Liver (tissue), 9 donors: ENCODE results near the gene DES. TPM values are rescaled to one million over a fixed set of nuclear protein-coding genes. Genes with fewer than 3 reads are reported as not detected.

ENCODE experiments used
- DNase-seq: peaks from one replicate; pipeline ENCODE4 v3.0.0-alpha.2; 2017; ENCODE audit warnings: low spot score
- H3K27ac ChIP-seq, 2 donors: one replicate each; pipeline ENCODE4 v1.7.0; 2013; ENCODE audit warnings: inconsistent platforms in 2 of 2, low read length in 2 of 2, control low read depth in 1 of 2, low read depth in 1 of 2, mild to moderate bottlenecking in 1 of 2
- H3K27me3 ChIP-seq, 4 donors: one replicate each; pipeline versions ENCODE4 v1.6.1 to v1.7.0; 2013; ENCODE audit warnings: low read length in 3 of 4, inconsistent platforms in 1 of 4, mild to moderate bottlenecking in 1 of 4, moderate library complexity in 1 of 4; ENCODE audit not compliant: control insufficient read depth in 4 of 4, insufficient read depth in 4 of 4
- H3K36me3 ChIP-seq, 4 donors: one replicate each; pipeline versions ENCODE4 v1.6.1 to v1.7.0; 2013; ENCODE audit warnings: low read length in 3 of 4, mild to moderate bottlenecking in 3 of 4, low read depth in 1 of 4, moderate library complexity in 1 of 4; ENCODE audit not compliant: control insufficient read depth in 4 of 4, insufficient read depth in 3 of 4
- H3K4me1 ChIP-seq, 4 donors: one replicate each; pipeline versions ENCODE4 v1.6.1 to v1.7.0; 2013; ENCODE audit warnings: low read length in 3 of 4, mild to moderate bottlenecking in 3 of 4, moderate library complexity in 1 of 4; ENCODE audit not compliant: control insufficient read depth in 4 of 4, insufficient read depth in 4 of 4
- H3K4me3 ChIP-seq, 3 donors: one replicate each; pipeline versions ENCODE4 v1.6.1 to v1.7.0; 2013; ENCODE audit warnings: low read length in 3 of 3, control low read depth in 1 of 3, low read depth in 1 of 3, mild to moderate bottlenecking in 1 of 3
- H3K9ac ChIP-seq, 2 donors: one replicate each; pipeline ENCODE4 v1.7.0; 2013; ENCODE audit warnings: low read length in 2 of 2, mild to moderate bottlenecking in 2 of 2, moderate library complexity in 2 of 2, control low read depth in 1 of 2, low read depth in 1 of 2
- H3K9me3 ChIP-seq, 4 donors: one replicate each; pipeline versions ENCODE4 v1.6.1 to v1.7.0; 2013; ENCODE audit warnings: low read length in 3 of 4; ENCODE audit not compliant: control insufficient read depth in 4 of 4
- ATF3 ChIP-seq: IDR thresholded peaks from 2 replicates; pipeline ENCODE4 v1.6.1; 2016; ENCODE audit warnings: antibody characterized with exemption
- CTCF ChIP-seq: fragments of 150-350 bp; IDR thresholded peaks from 2 replicates; pipeline ENCODE4 v1.5.1; 2017; ENCODE audit warnings: improper control_type of control experiment, low read depth, low read length; ENCODE audit not compliant: missing input control
- EGR1 ChIP-seq, 2 donors: IDR thresholded peaks; 2 replicates each; pipeline ENCODE4 v1.6.1; 2016 to 2018; ENCODE audit warnings: antibody characterized with exemption in 2 of 2, low read depth in 2 of 2
- FOXA1 ChIP-seq: IDR thresholded peaks from 2 replicates; pipeline ENCODE4 v1.6.1; 2016; ENCODE audit warnings: antibody characterized with exemption
- HNF4A ChIP-seq, 2 donors: conservative IDR thresholded peaks; 2 replicates each; pipeline ENCODE4 v1.6.1; 2016; ENCODE audit warnings: antibody characterized with exemption in 2 of 2, mild to moderate bottlenecking in 2 of 2
- HNF4G ChIP-seq: IDR thresholded peaks from 2 replicates; pipeline ENCODE4 v1.6.1; 2016; ENCODE audit warnings: antibody characterized with exemption
- JUND ChIP-seq, 2 donors: IDR thresholded peaks; 2 replicates each; pipeline ENCODE4 v1.6.1; 2016; ENCODE audit warnings: antibody characterized with exemption in 2 of 2
- NR2F2 ChIP-seq: IDR thresholded peaks from 2 replicates; pipeline ENCODE4 v1.6.1; 2016; ENCODE audit warnings: antibody characterized with exemption
- RAD21 ChIP-seq, 2 donors: IDR thresholded peaks; 2 replicates each; pipeline ENCODE4 v1.6.1; 2016; ENCODE audit warnings: antibody characterized with exemption in 2 of 2, mild to moderate bottlenecking in 2 of 2
- REST ChIP-seq: IDR thresholded peaks from 2 replicates; pipeline ENCODE4 v1.6.1; 2016; ENCODE audit warnings: antibody characterized with exemption, mild to moderate bottlenecking
- TAF1 ChIP-seq: conservative IDR thresholded peaks from 2 replicates; pipeline ENCODE4 v1.6.1; 2016; ENCODE audit warnings: antibody characterized with exemption, mild to moderate bottlenecking
- WGBS: extraction: QIAGEN DNeasy Blood & Tissue Kit; methylation state at CpG from one replicate; pipeline ENCODE4 v1.1.7; 2013; 5-methylcytosine and 5-hydroxymethylcytosine counted together
- polyA plus RNA-seq, 2 donors: library from polyadenylated mRNA; stranded (reverse) in 1 of 2; unstranded in 1 of 2; fragments of 200-250 nt in 1 of 2; fragments of >200 nt in 1 of 2; fragmentation: Nextera tagmentation in 1 of 2; extraction: Ambion mirVana in 1 of 2; gene quantifications; one replicate each; pipeline versions ENCODE4 v1.2.1 to v1.2.3, GENCODE V29; 2013 to 2015
- total RNA-seq, 2 donors: library from RNA; depleted of rRNA; stranded (reverse); fragments of >200 nt; gene quantifications; one replicate each; pipeline ENCODE4 v1.2.3, GENCODE V29; 2014
- TF ChIP-seq, protein P1 (sequence below): IDR thresholded peaks from 2 replicates; pipeline ENCODE4 v1.6.1; 2016; ENCODE audit warnings: antibody characterized with exemption
- donor health status: healthy.
- donor health status: healthy.
- donor health status: healthy.
- donor health status: healthy.
- donor health status: healthy.

DES gene
- total and polyA plus RNA-seq, 4 donors: 0.15 to 50.0 (median 3.2) TPM

- no peak for DNase-seq
- Histone ChIP-seq H3K36me3 (no peaks in the 10 kb centered on the region), H3K4me1 (peaks cover 0 to 5% (median 2%) of the 10 kb centered on the region in 4 donors), H3K9ac (no peak overlapping the region), H3K9me3 (no peaks in the 10 kb centered on the region), H3K27me3 (peaks cover 0 to 3% (median 2%) of the 10 kb centered on the region in 4 donors), H3K4me3 (no peak overlapping the region), H3K27ac (no peak overlapping the region)
- WGBS: 68% methylated on average over 9 of the region's 9 CpGs
- TF ChIP-seq REST (no peak), RAD21 (IDR thresholded peaks at IDR 0.05) (peak in 1 of 2 donors; percentile 31)
- TF ChIP-seq, protein P1, sequence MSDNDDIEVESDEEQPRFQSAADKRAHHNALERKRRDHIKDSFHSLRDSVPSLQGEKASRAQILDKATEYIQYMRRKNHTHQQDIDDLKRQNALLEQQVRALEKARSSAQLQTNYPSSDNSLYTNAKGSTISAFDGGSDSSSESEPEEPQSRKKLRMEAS: no peak
Measured at GRCh38 chr2:219430633-219431615, 12.7 kb downstream of the DES start.

GRCh38 chr2:219433666-219434467 is 15.7 kb downstream of the DES start:
- no peaks in the 10 kb centered on the region for H3K36me3 ChIP-seq
- WGBS: 68% methylated on average over 16 of the region's 16 CpGs
- DNase-seq: no peak
- H3K4me3 ChIP-seq: no peak overlapping the region
- no peak overlapping the region for H3K27ac ChIP-seq
- TF ChIP-seq JUND (IDR thresholded peaks at IDR 0.05) (no peak), EGR1 (IDR thresholded peaks at IDR 0.05; ENCODE audit: low read depth in 2 of 2) (no peak), REST (no peak)
- H3K4me1 ChIP-seq: peaks cover 0 to 5% (median 2%) of the 10 kb centered on the region in 4 donors
- no peak overlapping the region for H3K9ac ChIP-seq
- H3K27me3 ChIP-seq: peaks cover 0 to 7% (median 4%) of the 10 kb centered on the region in 4 donors
- no peaks in the 10 kb centered on the region for H3K9me3 ChIP-seq

DNA sequence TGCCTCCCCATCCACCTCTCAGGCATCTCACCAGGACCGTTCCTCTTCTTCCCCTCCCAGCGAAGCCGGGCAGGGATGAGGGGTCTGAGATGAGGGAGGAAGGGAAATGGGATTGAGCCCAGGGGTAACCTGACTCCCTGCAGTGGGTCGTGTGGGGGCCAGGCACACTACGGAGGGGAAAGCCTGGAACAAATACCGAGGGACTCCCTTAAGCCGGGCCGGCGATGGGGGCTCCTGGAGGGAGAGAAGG is 16.2 kb downstream of the DES start:
- no peak overlapping the region for H3K4me3 ChIP-seq
- no peak for DNase-seq
- no peaks in the 10 kb centered on the region for H3K9me3 ChIP-seq
- peaks cover 0 to 5% (median 2%) of the 10 kb centered on the region in 4 donors for H3K4me1 ChIP-seq
- H3K9ac ChIP-seq: no peak overlapping the region
- WGBS: 26% methylated on average over 9 of the region's 9 CpGs
- no peak overlapping the region for H3K27ac ChIP-seq
- no peaks in the 10 kb centered on the region for H3K36me3 ChIP-seq
- peaks cover 0 to 7% (median 4%) of the 10 kb centered on the region in 4 donors for H3K27me3 ChIP-seq
- no peak for TF ChIP-seq JUND (IDR thresholded peaks at IDR 0.05)
- TF ChIP-seq HNF4G: no peak
- TF ChIP-seq RAD21 (IDR thresholded peaks at IDR 0.05): no peak
- no peak for TF ChIP-seq TAF1
- TF ChIP-seq NR2F2: no peak
- TF ChIP-seq, protein P1: no peak
- TF ChIP-seq FOXA1: no peak
- no peak for TF ChIP-seq CTCF
- no peak for TF ChIP-seq ATF3
- no peak for TF ChIP-seq HNF4A (conservative IDR thresholded peaks at IDR 0.05)
